Left ventricle myocardium superior (tissue), 1 donor: ENCODE data around the gene PIK3AP1. TPM values are rescaled to one million over a fixed set of nuclear protein-coding genes. Genes with fewer than 3 reads are reported as not detected.
A peak's percentile ranks its signal among the peaks of the same experiment; 100 is the strongest.

Experiments
- ATAC-seq: fragments of 200-7000 bp; cut with Tn5 transposase; one replicate; pipeline ENCODE4 v1.9.1; 2020; ENCODE audit warnings: mild to moderate bottlenecking, moderate library complexity
- DNase-seq: peaks from one replicate; pipeline ENCODE4 v3.0.0-alpha.2; 2020
- intact Hi-C: fragments of 100-400 bp; cut with micrococcal nuclease; formaldehyde crosslinking; loops from one replicate; pipeline ENCODE4 v1.11.0; 2022
- total RNA-seq: library from RNA; stranded (reverse); fragmentation: NEBNext Ultra II Directional; extraction: Animal tissue kit (Norgen Biotek cat#: 25700); gene quantifications from one replicate; pipeline ENCODE4 v1.2.1, GENCODE V29; 2021
- donor health status: DM: no; HTN: yes; CAD: no; lungs with severe emphysema.

Gene PIK3AP1
- total RNA-seq, 1 donor from 2014 or later = 7.5 TPM

DNA sequence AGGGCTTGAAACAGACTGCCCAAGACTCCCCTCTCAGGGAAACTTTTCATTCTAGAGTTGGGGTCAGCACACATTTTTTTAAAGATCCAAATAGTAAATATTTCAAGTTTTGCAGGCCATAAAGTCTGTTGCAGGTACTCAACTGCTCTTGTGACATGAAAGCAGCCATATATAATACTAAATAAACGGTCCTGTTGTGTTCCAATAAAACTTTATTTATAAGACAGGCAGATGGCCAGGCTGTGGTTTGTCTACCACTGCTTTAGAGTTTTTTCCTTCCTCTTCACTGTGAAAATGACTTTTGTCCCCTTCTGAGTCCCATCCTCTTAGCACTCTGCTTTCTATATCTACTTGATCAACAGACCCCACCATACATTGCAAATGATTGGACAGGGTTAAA is 93.0 kb downstream of the PIK3AP1 start:
- DNase-seq (no peak), ATAC-seq (no peak)
- intact Hi-C loops = no loop called here

DNA sequence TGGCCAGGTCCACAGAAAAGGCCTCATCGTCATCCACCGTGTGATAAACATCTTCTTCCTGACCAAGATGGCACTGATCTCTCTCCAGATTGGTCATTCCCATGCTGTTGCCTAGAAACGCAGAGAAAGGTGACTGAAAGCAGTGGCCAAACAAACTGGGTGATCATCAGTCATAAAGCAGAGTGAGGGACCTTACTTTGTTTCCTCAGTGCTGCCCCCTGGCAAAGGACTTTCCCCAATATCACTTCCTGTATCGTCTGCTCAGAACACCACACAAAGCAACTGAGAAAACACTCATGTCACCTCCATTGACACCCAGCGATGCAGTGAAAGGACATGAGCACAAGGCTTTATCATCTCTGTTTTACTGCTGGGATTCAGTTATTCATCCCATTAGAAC is 93.5 kb downstream of the PIK3AP1 start:
- ATAC-seq (no peak), DNase-seq (no peak)
- intact Hi-C loops = no loop called here

DNA sequence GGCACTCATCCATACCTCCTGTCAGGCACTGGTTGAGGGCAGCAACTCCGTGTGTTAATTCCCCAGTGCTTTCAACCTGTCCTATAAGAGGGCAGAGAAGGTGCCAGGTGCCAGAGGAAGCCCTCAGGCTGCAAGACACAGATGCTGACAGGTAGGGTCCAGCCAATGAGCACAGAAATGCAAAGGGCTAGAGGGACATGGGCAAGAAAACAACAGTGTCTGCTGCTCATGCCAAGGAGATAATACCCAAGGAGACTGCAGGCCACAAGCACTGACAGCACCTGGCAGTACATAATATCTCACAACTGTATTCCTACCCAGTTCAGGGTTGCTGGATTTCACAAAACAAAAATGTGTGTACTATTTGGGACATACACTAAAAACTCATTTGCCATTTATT is 95.1 kb downstream of the PIK3AP1 start:
- DNase-seq = no peak
- intact Hi-C loops = no loop called here
- ATAC-seq = peak; percentile 51

DNA sequence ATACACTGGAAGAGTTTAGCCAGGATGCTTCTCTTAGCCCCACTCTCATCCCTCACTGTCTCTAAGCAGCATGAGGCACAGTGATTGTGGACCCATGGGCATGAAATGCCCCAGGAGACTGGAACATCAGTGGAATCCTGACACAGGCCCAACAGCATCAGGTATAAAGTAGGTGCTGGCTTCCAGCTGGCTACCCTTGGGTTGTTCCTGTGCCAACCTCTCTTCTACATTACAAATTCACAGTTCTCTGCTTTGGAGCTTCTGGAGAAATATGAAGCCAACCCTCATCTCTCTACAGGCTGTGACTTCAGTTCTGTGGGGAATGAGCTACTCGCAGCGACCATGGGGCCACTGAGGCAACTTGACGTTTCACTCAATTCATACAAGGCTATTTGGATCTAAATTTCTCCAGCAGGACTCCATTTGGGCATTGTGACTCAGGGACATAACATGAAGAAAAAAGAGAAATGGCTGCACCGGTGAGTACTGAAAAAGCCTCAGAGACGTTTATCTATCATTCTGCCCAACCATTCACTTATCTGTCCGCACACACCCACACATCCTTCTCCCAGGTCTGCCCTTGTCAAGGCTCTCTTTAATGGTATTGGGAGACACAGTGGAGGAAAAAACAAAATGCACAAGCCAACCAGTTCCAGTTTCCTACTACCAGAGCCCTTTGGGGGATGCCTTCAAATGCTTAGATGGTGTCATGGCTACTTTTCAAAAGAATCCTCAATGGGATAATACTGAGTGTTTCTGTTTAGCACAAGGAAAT is 98.1 kb downstream of the PIK3AP1 start:
- ATAC-seq = no peak
- intact Hi-C loops = no loop called here
- DNase-seq = no peak

DNA sequence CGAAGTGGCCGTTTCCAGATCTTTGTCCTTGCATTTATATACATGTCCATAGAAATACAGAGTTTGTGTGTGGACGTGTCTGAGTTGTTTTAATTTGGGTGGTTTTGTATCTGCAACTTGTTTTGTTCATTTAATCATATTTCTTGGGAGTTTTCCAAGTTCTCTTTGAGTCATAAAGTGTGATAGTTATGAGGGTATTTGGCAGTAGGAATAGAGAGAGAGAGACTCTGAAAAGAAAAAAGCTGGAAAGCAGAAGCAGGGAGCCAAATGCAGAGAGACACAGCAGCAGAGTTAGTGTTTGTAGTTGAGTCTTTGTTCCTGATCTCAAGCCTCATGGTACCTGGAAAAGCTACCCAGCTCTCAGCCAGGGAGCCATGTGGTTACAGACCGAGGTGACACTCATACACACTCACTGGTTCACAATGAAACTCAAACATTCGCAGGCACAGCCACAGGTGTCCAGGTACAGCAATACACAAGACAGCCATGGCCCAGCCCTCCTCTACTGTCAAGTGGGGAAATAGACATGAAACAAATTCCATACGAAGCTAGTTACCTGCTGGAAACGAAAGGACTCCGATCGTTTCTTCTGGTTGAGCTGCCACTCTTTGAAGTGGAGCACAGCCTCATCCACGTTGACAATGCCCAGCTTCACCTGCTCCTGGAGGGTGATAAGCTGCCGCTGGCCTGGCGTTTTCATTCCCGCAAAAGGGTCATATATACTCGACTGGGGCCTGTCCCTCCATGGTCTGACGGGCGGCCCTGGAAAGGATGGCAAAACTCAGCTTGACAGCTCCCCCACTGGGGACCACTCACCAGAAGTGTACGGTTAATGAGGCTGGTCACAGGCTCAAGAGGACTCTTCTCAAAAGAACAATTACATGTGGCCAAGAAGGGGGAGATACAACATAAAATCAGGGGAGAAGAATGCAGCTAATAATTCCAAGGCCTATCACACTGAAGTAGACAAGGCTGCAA is 100.2 kb downstream of the PIK3AP1 start:
- intact Hi-C loops = no loop called here
- ATAC-seq = peak; percentile 45
- no peak for DNase-seq

DNA sequence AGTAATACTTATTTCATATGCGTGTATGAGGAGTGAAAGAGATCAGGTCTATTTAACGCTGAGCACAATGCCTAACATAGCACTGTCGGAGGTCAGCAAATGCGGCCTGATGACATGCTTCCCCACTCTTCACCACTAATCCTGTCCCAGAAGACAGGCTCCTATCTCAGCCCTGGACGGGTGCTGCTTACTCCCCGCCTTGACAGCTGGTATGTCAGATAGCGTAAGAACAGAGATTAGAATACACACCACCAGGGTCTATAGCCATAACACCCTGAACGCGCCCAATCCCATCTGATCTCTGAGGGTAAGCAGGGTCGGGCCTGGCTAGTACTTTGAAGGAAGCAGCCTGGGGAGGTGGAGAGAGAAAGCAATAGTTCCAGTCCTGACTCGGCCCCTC is 101.2 kb downstream of the PIK3AP1 start:
- ATAC-seq (peak; percentile 81), DNase-seq (peak; percentile 44)
- intact Hi-C loops = no loop called here

DNA sequence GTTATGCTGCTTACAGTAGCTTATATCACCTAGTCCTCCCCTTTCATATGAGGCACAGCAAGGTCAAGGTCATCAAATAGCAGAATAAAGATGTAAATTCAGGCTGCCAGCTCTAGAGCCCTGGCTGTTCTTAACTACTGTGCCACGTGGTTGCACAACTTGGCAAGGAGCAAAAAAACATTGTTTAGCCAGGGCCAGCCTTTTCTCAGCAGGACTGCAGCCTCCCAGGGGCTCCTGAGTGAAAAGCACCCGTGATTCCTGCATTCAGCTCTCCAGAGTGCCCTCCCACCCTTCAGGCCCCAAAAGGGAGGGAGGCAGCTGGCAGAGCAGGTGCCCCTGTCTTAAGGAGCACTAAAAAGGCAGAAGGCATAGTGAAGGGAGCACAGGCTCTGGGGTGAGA is 101.7 kb downstream of the PIK3AP1 start:
- DNase-seq (peak; percentile 55), ATAC-seq (peak; percentile 86)
- intact Hi-C loops = no loop called here

DNA sequence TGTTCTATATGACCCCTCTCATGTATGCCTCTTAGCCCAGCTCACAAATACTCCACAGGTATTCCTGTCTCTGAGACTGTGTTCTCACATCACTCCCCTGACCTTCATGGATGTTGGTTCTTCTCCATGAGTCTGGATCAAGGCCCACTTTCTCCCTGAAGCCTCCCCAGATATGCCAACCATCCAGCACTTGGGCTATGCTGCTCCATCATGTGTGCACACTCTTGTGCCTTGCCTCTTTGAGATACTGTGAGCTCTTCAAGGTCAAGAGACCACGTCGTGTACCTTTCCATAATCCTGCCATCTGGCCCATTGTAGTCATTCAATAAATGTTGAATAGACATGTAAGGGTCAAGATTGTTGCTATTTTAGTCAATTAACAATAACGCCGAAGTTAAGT is 103.4 kb downstream of the PIK3AP1 start:
- no peak for ATAC-seq
- intact Hi-C loops = no loop called here
- no peak for DNase-seq

DNA sequence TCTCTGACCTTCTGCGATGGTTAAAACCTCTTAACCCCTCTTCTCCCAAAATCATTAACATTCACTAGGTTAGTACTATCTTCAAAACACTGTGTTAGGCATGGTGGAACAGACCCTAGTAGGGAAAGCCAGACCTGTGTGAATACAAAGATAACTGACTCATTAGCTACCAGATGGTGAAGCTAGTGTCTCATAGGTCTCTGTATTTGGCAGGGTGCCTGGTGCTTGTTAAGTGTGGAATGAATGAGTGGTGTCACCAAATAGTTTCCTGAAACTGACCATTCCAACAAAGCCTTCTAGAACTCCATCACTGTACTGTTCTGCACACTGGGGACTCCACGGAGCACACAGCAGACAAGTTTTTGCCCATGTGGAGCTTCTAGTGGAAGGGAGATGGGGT is 105.8 kb downstream of the PIK3AP1 start:
- ATAC-seq (no peak), DNase-seq (no peak)
- intact Hi-C loops = no loop called here

DNA sequence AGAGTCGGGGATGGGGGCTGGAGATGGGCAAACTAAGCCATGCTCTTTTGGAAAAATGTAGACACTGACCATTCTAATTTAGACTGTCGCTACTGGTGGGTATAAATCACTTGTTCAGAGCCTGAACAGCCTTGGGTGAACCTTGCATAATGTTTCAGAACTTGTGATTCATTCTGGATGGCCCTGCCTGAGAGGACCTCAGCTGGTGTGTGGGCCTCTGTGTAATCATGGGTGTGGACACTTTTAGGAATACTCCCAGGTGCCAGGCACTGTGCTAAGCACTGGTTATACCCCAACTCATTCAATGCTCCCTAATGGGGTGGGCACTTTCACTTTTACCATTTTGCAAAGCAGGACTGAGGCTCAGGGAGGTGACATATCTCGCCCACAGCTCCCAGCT is 106.7 kb downstream of the PIK3AP1 start:
- intact Hi-C loops = no loop called here
- DNase-seq (no peak), ATAC-seq (no peak)

DNA sequence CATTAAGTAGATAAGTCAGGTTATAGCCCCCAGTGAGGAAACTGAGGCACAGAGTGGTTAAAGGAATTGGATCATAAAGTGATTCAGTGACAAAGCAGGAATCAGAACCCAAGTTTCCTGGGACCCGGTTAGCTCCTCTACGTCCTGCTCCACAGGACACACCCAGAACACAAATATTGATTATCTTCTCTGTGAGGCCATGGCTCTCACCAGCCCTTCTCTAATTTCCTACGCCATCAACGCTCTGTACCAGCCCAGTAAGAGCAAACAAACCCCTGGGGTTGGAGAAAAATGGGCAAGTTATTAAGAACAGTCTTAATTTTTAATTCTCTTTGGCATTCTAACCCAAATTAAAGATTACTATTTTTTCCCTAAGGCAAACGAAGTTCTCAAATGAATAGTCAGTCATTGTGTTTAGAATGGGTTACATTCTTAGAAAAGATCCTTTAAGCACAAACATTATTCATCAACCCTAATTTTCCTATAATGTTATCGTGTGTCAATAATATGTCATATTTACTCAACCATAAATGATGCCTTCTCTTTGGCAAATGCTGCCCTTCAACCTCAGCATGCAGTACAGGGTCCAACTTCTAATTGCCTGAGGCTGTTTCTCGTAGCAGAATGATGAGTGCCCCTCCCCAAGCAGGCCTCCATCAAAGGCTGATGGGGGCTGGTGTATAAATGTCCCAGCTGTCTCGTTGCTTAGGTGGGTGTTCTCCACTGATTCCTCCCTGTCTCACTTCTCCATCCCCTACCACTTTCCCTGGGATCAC is 108.1 kb downstream of the PIK3AP1 start:
- intact Hi-C loops = no loop called here
- no peak for DNase-seq
- ATAC-seq = no peak

DNA sequence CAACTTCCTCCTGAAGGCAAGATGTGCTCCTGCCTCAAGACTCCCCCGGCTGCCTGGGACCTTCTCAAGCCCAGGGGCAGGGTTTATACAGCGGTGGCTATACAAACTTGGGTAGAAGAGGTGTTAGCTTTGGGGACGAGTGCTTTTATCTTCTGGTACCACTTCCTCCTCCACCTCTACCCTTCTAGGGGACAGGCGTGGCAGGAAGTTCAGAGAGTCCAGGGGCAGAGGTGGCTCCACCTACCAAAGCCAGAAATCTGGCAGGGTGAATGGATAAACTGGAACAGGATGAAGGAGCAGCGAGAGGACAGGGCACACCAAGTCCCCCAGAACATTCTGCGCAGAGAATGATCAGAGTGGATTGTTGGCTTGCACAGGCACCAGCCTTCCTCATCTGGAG is 109.5 kb downstream of the PIK3AP1 start:
- no peak for DNase-seq
- no peak for ATAC-seq
- intact Hi-C loops = no loop called here

DNA sequence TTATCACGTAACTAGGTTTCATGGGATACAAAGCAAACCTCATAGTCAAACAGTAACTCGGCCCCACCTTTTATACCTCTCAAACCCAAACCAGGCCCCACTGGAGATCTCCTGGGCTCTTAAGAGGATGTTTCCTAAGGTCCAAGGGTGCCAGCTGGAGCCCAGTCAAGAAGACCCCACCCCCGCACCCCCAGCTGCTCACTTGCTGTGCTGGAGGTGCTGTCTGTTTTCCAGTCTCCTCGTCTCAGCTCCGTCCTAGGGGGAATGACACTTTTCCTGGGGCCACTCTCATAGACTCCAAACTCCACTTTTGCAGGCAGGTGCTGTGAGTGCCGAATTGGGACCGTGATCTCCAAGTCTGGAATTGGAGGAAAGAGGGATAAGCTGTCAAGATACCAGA is 110.8 kb downstream of the PIK3AP1 start:
- ATAC-seq (no peak), DNase-seq (no peak)
- intact Hi-C loops = no loop called here

DNA sequence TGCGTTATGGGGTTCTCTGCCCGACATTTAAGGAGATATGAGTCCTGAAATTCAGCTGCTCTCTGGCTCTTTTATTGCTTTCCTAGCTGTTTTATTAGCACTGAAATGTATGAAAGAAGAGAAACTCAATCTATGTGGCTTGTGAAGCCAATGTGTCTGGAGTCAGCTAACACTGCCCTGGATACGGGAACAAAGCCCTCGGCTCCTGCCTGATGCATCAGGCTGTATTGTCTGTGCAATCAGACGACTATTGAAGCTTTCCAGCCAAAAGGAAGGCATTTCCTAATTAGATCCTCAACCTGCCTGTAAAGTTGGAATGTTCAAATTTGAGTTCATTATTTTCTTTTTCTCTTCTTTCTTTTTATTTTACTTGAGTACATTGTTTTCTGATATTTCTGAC is 111.5 kb downstream of the PIK3AP1 start:
- ATAC-seq (no peak), DNase-seq (no peak)
- intact Hi-C loops = no loop called here

DNA sequence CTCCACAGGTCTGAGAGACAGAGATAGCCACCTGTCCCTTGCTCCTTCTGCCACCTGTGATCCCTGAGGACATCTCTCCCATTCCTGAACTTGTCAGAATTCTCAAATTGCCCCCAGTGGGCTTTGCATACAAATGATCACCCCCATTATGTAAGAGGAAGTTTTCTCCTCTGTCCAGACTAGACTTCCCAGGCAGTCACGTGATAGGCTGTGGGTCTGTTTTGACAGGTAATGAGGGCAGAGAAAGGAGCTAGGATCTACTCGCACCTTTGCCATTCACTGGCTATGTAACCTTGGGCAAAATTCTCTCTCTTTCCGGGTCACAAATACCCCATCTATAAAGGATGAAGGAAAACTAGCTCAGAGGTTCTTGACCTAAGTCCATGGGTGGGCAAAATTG is 112.1 kb downstream of the PIK3AP1 start:
- ATAC-seq = no peak
- no peak for DNase-seq
- intact Hi-C loops = no loop called here

DNA sequence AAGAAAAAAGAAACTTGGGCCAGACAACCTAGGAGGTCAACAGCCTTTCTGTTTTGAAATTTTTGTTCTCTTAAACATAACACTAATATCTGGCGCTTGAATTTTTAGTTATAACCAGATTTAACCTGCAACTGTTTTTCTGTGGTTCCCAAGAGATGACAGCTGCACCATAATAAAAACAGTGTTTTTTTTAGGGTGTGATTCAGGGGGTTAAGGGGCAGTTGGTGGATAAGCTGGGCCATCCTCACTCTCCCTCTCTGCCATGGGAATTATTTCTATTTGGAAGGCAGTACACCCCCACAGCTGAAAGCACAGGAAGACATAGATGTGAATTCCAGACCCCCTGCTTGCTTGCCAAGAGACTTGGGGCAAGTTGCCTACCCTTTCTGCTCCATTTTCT is 113.4 kb downstream of the PIK3AP1 start:
- DNase-seq (no peak), ATAC-seq (no peak)
- intact Hi-C loops = no loop called here

DNA sequence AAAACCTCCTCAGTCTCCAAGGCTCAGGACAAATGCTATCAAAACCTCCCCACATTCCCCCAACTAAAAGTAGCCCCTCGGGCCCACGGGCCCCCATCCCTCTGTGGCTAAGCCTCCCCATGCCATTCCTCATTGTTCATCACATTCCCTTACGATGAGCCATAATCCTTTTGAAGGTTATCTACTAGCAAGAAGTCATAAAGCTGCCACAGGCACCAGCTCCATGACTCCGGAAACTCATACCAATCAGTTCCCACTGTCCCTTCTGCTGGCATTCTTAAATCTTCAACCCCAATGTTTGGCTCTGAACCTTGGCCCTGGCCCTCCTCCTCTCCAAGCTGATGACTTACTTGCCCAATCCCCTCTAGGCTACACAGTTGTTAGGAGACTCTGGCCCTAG is 114.1 kb downstream of the PIK3AP1 start:
- DNase-seq (no peak), ATAC-seq (peak; percentile 17)
- intact Hi-C loops = no loop called here

DNA sequence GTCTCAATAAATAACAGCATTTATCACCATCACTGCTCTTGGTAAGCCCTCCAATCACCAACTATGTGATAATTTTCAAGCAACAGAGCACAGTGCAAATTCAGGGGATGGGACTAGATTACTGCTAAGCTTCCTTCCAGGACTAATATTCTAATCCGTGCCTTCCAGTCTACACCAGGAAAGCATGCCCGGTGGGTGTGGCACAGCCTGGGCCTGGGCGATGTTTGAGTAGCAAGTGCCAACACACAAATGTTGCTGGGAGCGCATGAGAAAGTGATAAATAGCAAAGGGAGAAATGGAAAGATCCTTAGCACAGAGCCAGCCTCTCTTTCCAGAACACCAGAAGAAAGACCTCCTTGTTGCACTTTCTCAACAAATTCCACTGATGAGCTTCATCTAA is 120.0 kb downstream of the PIK3AP1 start:
- ATAC-seq = no peak
- intact Hi-C loops = no loop called here
- no peak for DNase-seq

DNA sequence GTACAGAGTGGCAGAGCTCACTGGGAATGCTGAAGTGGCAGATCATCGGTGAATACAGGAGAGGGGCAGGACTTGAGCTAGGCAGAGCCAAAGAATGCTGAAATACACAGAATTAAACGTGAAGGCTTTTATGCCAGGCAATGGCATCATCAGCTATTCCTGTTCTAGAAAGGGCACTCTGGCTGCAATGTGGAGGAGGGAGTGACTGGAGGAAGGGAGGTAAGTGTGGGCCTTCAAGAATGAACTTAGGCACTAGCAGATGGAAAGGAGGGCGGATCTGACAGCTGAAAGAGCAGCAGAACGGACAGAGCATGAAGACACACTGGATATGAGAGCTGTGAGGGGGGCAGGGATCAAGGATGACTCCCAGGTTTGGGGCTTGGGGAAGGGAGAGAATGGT is 121.5 kb downstream of the PIK3AP1 start:
- ATAC-seq = peak; percentile 57
- no peak for DNase-seq
- intact Hi-C loops = no loop called here
